HepG2 (cell line): ENCODE data around the gene S100P. TPM values are rescaled to one million over a fixed set of nuclear protein-coding genes. Genes with fewer than 3 reads are reported as not detected.
A peak's percentile ranks its signal among the peaks of the same experiment; 100 is the strongest.

Source experiments
- ARNT2 ChIP-seq: sonication (generic); formaldehyde crosslinking; IDR thresholded peaks from 2 replicates; pipeline ENCODE4 v1.8.0; 2022; ENCODE audit warnings: mild to moderate bottlenecking, low read depth, missing genetic modification reagents, moderate library complexity
- HES4 ChIP-seq: sonication (generic); formaldehyde crosslinking; IDR thresholded peaks from 2 replicates; pipeline ENCODE4 v1.9.0; 2021; ENCODE audit warnings: mild to moderate bottlenecking, missing genetic modification reagents, borderline replicate concordance
- HNF4A ChIP-seq: sonication (generic); formaldehyde crosslinking; IDR thresholded peaks from 2 replicates; pipeline ENCODE4 v1.4.0; 2020; ENCODE audit warnings: missing genetic modification reagents
- HOXD1 ChIP-seq: sonication (generic); formaldehyde crosslinking; IDR thresholded peaks from 2 replicates; pipeline ENCODE4 v1.5.0; 2020; ENCODE audit warnings: missing genetic modification reagents
- JUN ChIP-seq: sonication (generic); formaldehyde crosslinking; IDR thresholded peaks from 2 replicates; pipeline ENCODE4 v1.4.0; 2020; ENCODE audit warnings: mild to moderate bottlenecking, missing genetic modification reagents
- NFIC ChIP-seq: IDR thresholded peaks from 2 replicates; pipeline ENCODE4 v1.6.1; 2012; ENCODE audit warnings: mild to moderate bottlenecking, low read length, inconsistent platforms
- PCBP2 ChIP-seq: fragments of 200-400 bp; formaldehyde crosslinking; optimal IDR thresholded peaks from 2 replicates; pipeline ENCODE3; 2018; ENCODE audit warnings: low read length, low read depth; ENCODE audit not compliant: poor library complexity, severe bottlenecking
- PHF20 ChIP-seq: sonication (generic); formaldehyde crosslinking; IDR thresholded peaks from 2 replicates; pipeline ENCODE4 v1.5.0; 2020; ENCODE audit warnings: mild to moderate bottlenecking, missing genetic modification reagents
- RFXAP ChIP-seq: sonication (generic); formaldehyde crosslinking; IDR thresholded peaks from 2 replicates; pipeline ENCODE4 v1.4.0; 2020; ENCODE audit warnings: missing genetic modification reagents, borderline replicate concordance
- THAP11 ChIP-seq: IDR thresholded peaks from 2 replicates; pipeline ENCODE4 v1.6.1; 2016; ENCODE audit warnings: missing biosample characterization, missing genetic modification reagents
- TMF1 ChIP-seq: sonication (generic); formaldehyde crosslinking; IDR thresholded peaks from 2 replicates; pipeline ENCODE4 v1.8.1; 2022; ENCODE audit warnings: low read depth, missing genetic modification reagents
- ZBTB20 ChIP-seq: sonication (generic); formaldehyde crosslinking; IDR thresholded peaks from 2 replicates; pipeline ENCODE4 v1.8.1; 2023; ENCODE audit warnings: missing genetic modification reagents, low read depth, mild to moderate bottlenecking, borderline replicate concordance
- ZKSCAN8 ChIP-seq: IDR thresholded peaks from 2 replicates; pipeline ENCODE4 v1.6.1; 2016; ENCODE audit warnings: borderline replicate concordance, missing genetic modification reagents, missing compliant biosample characterization
- ZNF138 ChIP-seq: sonication (generic); formaldehyde crosslinking; IDR thresholded peaks from 2 replicates; pipeline ENCODE4 v1.5.0; 2020; ENCODE audit warnings: mild to moderate bottlenecking, low read depth, missing genetic modification reagents
- ZNF383 ChIP-seq: sonication (generic); formaldehyde crosslinking; IDR thresholded peaks from 2 replicates; pipeline ENCODE4 v1.4.0; 2020; ENCODE audit warnings: missing genetic modification reagents, mild to moderate bottlenecking, borderline replicate concordance
- ZNF552 ChIP-seq: sonication (generic); formaldehyde crosslinking; IDR thresholded peaks from 2 replicates; pipeline ENCODE4 v1.9.0; 2022; ENCODE audit warnings: missing genetic modification reagents, mild to moderate bottlenecking, borderline replicate concordance
- ZNF567 ChIP-seq: sonication (generic); formaldehyde crosslinking; IDR thresholded peaks from 2 replicates; pipeline ENCODE4 v1.8.1; 2023; ENCODE audit warnings: mild to moderate bottlenecking, missing genetic modification reagents, borderline replicate concordance
- polyA plus RNA-seq, 8 experiments: library from polyadenylated mRNA; depleted of rRNA in 3 of 8; stranded (reverse) in 7 of 8; unstranded in 1 of 8; fragments of >200 nt; fragmentation: Illumina TruSeq in 4 of 8; extraction: Trizol in 4 of 8; gene quantifications; 2 replicates each; pipeline versions ENCODE4 v1.2.1 to v1.2.3, GENCODE V29; 2011 to 2016; ENCODE audit warnings: low read depth in 4 of 8, missing spikeins in 1 of 8, mixed read lengths in 1 of 8; ENCODE audit not compliant: insufficient read depth in 1 of 8
- total RNA-seq, 5 experiments: library from RNA; depleted of rRNA; stranded (reverse); fragments of >200 nt; fragmentation: Illumina TruSeq; extraction: Trizol; gene quantifications; 2 replicates each; pipeline ENCODE4 v1.2.3, GENCODE V29; 2016; ENCODE audit warnings: low read depth in 1 of 5
- TF ChIP-seq, protein P1 (sequence below): IDR thresholded peaks from 2 replicates; pipeline ENCODE4 v1.6.1; 2016; ENCODE audit warnings: mild to moderate bottlenecking, missing biosample characterization, missing genetic modification reagents
- TF ChIP-seq, protein P2 (sequence below): IDR thresholded peaks from 2 replicates; pipeline ENCODE4 v1.6.1; 2016; ENCODE audit warnings: low read depth
- TF ChIP-seq, protein P3 (sequence below), 2 experiments: IDR thresholded peaks; 2 replicates each; pipeline ENCODE4 v1.6.1; 2011 to 2012; ENCODE audit warnings: low read length in 2 of 2, borderline replicate concordance in 1 of 2, low read depth in 1 of 2, mild to moderate bottlenecking in 1 of 2, moderate library complexity in 1 of 2
- TF ChIP-seq, protein P4 (sequence below): sonication (generic); formaldehyde crosslinking; conservative IDR thresholded peaks from 2 replicates; pipeline ENCODE4 v1.8.0; 2022; ENCODE audit warnings: mild to moderate bottlenecking, moderate library complexity, missing genetic modification reagents

Gene S100P
- total and polyA plus RNA-seq, 2 of the 13 experiments (the other 11 are each of a cell fraction or from before 2014, with no cell fraction given), result 278 to 1,649 TPM

DNA sequence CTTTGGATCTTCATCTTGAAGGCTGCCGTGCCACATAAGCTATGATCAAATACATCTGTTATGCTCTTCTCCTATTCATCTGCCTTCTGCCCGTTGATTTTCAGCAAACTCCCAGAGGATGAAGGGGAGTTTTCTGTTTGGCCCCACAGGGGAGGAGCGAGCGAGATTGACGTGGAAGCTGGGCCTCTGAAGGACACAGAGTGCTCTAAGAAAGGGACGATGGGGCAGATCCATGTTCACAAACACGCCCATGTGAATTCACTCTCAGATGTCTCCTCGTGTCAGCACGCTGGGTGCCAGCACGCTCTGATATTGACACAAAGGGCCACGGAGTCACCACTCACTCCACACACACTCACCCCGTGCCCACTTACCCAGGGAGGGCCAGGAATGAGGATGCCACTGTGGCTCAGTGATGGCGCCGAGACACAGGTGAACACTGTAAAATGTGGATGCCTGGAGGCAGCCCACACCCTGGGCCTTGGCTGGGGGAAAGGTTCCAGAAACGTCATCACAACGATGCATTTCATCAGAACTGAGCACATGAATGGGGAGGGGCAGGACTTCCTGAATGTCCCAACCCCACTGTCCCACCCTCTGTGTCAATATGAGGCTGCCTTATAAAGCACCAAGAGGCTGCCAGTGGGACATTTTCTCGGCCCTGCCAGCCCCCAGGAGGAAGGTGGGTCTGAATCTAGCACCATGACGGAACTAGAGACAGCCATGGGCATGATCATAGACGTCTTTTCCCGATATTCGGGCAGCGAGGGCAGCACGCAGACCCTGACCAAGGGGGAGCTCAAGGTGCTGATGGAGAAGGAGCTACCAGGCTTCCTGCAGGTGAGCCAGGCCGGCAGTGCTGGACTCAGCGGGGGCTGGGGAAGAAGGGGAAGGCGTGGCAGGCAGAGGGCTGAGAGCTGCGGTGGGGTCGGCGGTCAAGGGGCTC lies at the start of gene S100P (continued):
- TF ChIP-seq, protein P1, sequence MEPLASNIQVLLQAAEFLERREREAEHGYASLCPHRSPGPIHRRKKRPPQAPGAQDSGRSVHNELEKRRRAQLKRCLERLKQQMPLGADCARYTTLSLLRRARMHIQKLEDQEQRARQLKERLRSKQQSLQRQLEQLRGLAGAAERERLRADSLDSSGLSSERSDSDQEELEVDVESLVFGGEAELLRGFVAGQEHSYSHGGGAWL (CRISPR knock-in tag), result peak; percentile 49; the same call in 1 of the 2 replicates
- TF ChIP-seq HOXD1 (CRISPR knock-in tag) (no peak), ZNF383 (CRISPR knock-in tag) (no peak), HES4 (CRISPR knock-in tag) (no peak; the same call in 1 of the 2 replicates), JUN (0 out of 2 replicates have a peak, but pooled peaks have one; percentile 8), NFIC (no peak), ZNF552 (CRISPR knock-in tag) (no peak), ZNF138 (CRISPR knock-in tag) (no peak), ARNT2 (CRISPR knock-in tag) (peak; percentile 17; the same call in 1 of the 2 replicates), TMF1 (CRISPR knock-in tag) (no peak), ZBTB20 (peak; percentile 45; the same call in 1 of the 2 replicates), ZNF567 (CRISPR knock-in tag) (peak; percentile 52; the same call in 1 of the 2 replicates), PCBP2 (no peak), THAP11 (CRISPR knock-in tag) (peak; percentile 83), ZKSCAN8 (CRISPR knock-in tag) (no peak; the same call in 1 of the 2 replicates), PHF20 (CRISPR knock-in tag) (no peak), RFXAP (CRISPR knock-in tag) (peak; percentile 64; the same call in 1 of the 2 replicates), HNF4A (CRISPR knock-in tag) (no peak)
- TF ChIP-seq, protein P2, sequence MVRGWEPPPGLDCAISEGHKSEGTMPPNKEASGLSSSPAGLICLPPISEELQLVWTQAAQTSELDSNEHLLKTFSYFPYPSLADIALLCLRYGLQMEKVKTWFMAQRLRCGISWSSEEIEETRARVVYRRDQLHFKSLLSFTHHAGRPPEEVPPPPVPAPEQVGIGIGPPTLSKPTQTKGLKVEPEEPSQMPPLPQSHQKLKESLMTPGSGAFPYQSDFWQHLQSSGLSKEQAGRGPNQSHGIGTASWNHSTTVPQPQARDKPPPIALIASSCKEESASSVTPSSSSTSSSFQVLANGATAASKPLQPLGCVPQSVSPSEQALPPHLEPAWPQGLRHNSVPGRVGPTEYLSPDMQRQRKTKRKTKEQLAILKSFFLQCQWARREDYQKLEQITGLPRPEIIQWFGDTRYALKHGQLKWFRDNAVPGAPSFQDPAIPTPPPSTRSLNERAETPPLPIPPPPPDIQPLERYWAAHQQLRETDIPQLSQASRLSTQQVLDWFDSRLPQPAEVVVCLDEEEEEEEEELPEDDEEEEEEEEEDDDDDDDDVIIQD (CRISPR knock-in tag), result peak; percentile 49; the same call in 1 of the 2 replicates
- TF ChIP-seq, protein P3, sequence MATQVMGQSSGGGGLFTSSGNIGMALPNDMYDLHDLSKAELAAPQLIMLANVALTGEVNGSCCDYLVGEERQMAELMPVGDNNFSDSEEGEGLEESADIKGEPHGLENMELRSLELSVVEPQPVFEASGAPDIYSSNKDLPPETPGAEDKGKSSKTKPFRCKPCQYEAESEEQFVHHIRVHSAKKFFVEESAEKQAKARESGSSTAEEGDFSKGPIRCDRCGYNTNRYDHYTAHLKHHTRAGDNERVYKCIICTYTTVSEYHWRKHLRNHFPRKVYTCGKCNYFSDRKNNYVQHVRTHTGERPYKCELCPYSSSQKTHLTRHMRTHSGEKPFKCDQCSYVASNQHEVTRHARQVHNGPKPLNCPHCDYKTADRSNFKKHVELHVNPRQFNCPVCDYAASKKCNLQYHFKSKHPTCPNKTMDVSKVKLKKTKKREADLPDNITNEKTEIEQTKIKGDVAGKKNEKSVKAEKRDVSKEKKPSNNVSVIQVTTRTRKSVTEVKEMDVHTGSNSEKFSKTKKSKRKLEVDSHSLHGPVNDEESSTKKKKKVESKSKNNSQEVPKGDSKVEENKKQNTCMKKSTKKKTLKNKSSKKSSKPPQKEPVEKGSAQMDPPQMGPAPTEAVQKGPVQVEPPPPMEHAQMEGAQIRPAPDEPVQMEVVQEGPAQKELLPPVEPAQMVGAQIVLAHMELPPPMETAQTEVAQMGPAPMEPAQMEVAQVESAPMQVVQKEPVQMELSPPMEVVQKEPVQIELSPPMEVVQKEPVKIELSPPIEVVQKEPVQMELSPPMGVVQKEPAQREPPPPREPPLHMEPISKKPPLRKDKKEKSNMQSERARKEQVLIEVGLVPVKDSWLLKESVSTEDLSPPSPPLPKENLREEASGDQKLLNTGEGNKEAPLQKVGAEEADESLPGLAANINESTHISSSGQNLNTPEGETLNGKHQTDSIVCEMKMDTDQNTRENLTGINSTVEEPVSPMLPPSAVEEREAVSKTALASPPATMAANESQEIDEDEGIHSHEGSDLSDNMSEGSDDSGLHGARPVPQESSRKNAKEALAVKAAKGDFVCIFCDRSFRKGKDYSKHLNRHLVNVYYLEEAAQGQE (IDR thresholded peaks at IDR 0.05; ENCODE audit: borderline replicate concordance in 1 of 2, low read depth in 1 of 2, low read length in 2 of 2), result peak in 1 of 2 experiments; percentile 17; a peak in 1 of 4 replicates
- TF ChIP-seq, protein P4, sequence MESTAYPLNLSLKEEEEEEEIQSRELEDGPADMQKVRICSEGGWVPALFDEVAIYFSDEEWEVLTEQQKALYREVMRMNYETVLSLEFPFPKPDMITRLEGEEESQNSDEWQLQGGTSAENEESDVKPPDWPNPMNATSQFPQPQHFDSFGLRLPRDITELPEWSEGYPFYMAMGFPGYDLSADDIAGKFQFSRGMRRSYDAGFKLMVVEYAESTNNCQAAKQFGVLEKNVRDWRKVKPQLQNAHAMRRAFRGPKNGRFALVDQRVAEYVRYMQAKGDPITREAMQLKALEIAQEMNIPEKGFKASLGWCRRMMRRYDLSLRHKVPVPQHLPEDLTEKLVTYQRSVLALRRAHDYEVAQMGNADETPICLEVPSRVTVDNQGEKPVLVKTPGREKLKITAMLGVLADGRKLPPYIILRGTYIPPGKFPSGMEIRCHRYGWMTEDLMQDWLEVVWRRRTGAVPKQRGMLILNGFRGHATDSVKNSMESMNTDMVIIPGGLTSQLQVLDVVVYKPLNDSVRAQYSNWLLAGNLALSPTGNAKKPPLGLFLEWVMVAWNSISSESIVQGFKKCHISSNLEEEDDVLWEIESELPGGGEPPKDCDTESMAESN (CRISPR knock-in tag), result peak; percentile 44; the same call in 1 of the 2 replicates
